OCI-LY7 (cell line): ENCODE data around the gene RFX5. TPM values are rescaled to one million over a fixed set of nuclear protein-coding genes. Genes with fewer than 3 reads are reported as not detected.

Experiments
- BruUV-seq: library from RNA; stranded (reverse); fragments of 400-500 nt; replicated peaks from 2 replicates; lab custom pipeline; 2021; lab: Mats Ljungman, UMichigan
- CTCF ChIA-PET: fragments of 300-600 bp; sonication (Branson Sonifier 250); formaldehyde crosslinking; loops from one replicate; lab custom pipeline; 2022; ENCODE audit warnings: antibody characterized with exemption; ENCODE audit not compliant: unreplicated experiment; lab: Charles Lee
- POLR2A ChIA-PET: fragments of 300-600 bp; sonication (Branson Sonifier 250); formaldehyde crosslinking; loops from one replicate; lab custom pipeline; 2022; ENCODE audit warnings: antibody characterized with exemption; lab: Charles Lee
- DNase-seq: peaks from one replicate; pipeline ENCODE4 v3.0.0-alpha.2; 2015; ENCODE audit warnings: low spot score
- H2AFZ ChIP-seq: fragments of 200-600 bp; sonication (generic), shearing (Covaris generic); 2 replicates; pipeline ENCODE4 v1.6.1; 2014; ENCODE audit warnings: mild to moderate bottlenecking, antibody characterized with exemption, low read length, moderate library complexity
- H3K27ac ChIP-seq: fragments of 200-600 bp; sonication (generic); 2 replicates; pipeline ENCODE4 v1.5.1; 2014; ENCODE audit warnings: mixed run types, low read depth, mild to moderate bottlenecking, moderate library complexity, low read length, inconsistent platforms; ENCODE audit not compliant: poor library complexity, severe bottlenecking
- H3K36me3 ChIP-seq: fragments of 200-600 bp; sonication (generic); 2 replicates; pipeline ENCODE4 v1.6.1; 2014; ENCODE audit warnings: mild to moderate bottlenecking, antibody characterized with exemption, low read length, moderate library complexity, mixed read lengths; ENCODE audit not compliant: insufficient read depth
- H3K4me1 ChIP-seq: fragments of 200-600 bp; sonication (generic); 2 replicates; pipeline ENCODE4 v1.5.1; 2014; ENCODE audit warnings: mild to moderate bottlenecking, low read length; ENCODE audit not compliant: insufficient read depth, poor library complexity, severe bottlenecking
- H3K4me2 ChIP-seq: fragments of 200-600 bp; sonication (generic); 2 replicates; pipeline ENCODE4 v1.6.1; 2014; ENCODE audit warnings: mild to moderate bottlenecking, low read length
- H3K4me3 ChIP-seq: fragments of 200-600 bp; sonication (generic); 2 replicates; pipeline ENCODE4 v1.5.1; 2014; ENCODE audit warnings: mild to moderate bottlenecking, low read depth, low read length; ENCODE audit not compliant: poor library complexity, severe bottlenecking
- H3K79me2 ChIP-seq: fragments of 200-600 bp; sonication (generic); 2 replicates; pipeline ENCODE4 v1.6.1; 2016; ENCODE audit warnings: low read depth, mild to moderate bottlenecking, low read length, moderate library complexity, mixed read lengths; ENCODE audit not compliant: insufficient read depth
- H3K9me2 ChIP-seq: fragments of 200-600 bp; sonication (generic); 2 replicates; pipeline ENCODE4 v1.6.1; 2016; ENCODE audit warnings: mild to moderate bottlenecking, low read length, mixed read lengths; ENCODE audit not compliant: insufficient read depth
- H3K9me3 ChIP-seq: fragments of 200-600 bp; sonication (generic); 2 replicates; pipeline ENCODE4 v1.6.1; 2014; ENCODE audit warnings: mild to moderate bottlenecking, mixed run types, low read length, mixed read lengths
- H4K20me1 ChIP-seq: fragments of 200-600 bp; sonication (generic); 2 replicates; pipeline ENCODE4 v1.6.1; 2014; ENCODE audit warnings: mild to moderate bottlenecking, antibody characterized with exemption, low read length, moderate library complexity, mixed read lengths; ENCODE audit not compliant: insufficient read depth
- EZH2phosphoT487 ChIP-seq: fragments of 200-600 bp; sonication (generic); IDR thresholded peaks from 2 replicates; pipeline ENCODE4 v1.6.1; 2018; ENCODE audit warnings: low read depth, borderline replicate concordance, mild to moderate bottlenecking, mixed run types, antibody characterized with exemption, low read length, moderate library complexity, mixed read lengths
- intact Hi-C: fragments of 100-400 bp; cut with micrococcal nuclease; formaldehyde crosslinking; loops from one replicate; pipeline ENCODE4 v1.10.0; 2022; ENCODE audit not compliant: unreplicated experiment
- total RNA-seq, 2 experiments: library from RNA; depleted of rRNA in 1 of 2; stranded (reverse); fragments of >200 nt in 1 of 2; shearing (Covaris generic) in 1 of 2; gene quantifications; 2 replicates each; pipeline ENCODE4 v1.2.3, GENCODE V29; 2014 to 2022
- TF ChIP-seq, protein P1 (sequence below): fragments of 200-600 bp; sonication (generic); conservative IDR thresholded peaks from 2 replicates; pipeline ENCODE4 v1.5.1; 2014; ENCODE audit warnings: mild to moderate bottlenecking, antibody characterized with exemption, low read length, moderate library complexity, mixed read lengths

The RFX5 gene
- total RNA-seq, 2 experiments from 2014 or later: 99.7 to 115 TPM

GRCh38 chr1:151370211-151370911, 23.3 kb upstream of the RFX5 start:
- Histone ChIP-seq H3K4me1 (peaks cover 6% of the 10 kb centered on the region), H3K9me2 (no peaks in the 10 kb centered on the region), H3K27ac (no peak overlapping the region), H3K4me3 (no peak overlapping the region), H3K79me2 (no peaks in the 10 kb centered on the region), H4K20me1 (no peaks in the 10 kb centered on the region), H2AFZ (peak overlapping the region; percentile 54; the same call in 1 of the 2 replicates), H3K36me3 (no peaks in the 10 kb centered on the region), H3K9me3 (no peaks in the 10 kb centered on the region), H3K4me2 (no peak overlapping the region)
- no TSS peak for BruUV-seq
- DNase-seq: no peak
- POLR2A ChIA-PET: no interaction called here
- no peak for TF ChIP-seq EZH2phosphoT487
- TF ChIP-seq, protein P1, sequence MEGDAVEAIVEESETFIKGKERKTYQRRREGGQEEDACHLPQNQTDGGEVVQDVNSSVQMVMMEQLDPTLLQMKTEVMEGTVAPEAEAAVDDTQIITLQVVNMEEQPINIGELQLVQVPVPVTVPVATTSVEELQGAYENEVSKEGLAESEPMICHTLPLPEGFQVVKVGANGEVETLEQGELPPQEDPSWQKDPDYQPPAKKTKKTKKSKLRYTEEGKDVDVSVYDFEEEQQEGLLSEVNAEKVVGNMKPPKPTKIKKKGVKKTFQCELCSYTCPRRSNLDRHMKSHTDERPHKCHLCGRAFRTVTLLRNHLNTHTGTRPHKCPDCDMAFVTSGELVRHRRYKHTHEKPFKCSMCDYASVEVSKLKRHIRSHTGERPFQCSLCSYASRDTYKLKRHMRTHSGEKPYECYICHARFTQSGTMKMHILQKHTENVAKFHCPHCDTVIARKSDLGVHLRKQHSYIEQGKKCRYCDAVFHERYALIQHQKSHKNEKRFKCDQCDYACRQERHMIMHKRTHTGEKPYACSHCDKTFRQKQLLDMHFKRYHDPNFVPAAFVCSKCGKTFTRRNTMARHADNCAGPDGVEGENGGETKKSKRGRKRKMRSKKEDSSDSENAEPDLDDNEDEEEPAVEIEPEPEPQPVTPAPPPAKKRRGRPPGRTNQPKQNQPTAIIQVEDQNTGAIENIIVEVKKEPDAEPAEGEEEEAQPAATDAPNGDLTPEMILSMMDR: no peak
- CTCF ChIA-PET: no interaction called here
- intact Hi-C loops: no loop called here

DNA sequence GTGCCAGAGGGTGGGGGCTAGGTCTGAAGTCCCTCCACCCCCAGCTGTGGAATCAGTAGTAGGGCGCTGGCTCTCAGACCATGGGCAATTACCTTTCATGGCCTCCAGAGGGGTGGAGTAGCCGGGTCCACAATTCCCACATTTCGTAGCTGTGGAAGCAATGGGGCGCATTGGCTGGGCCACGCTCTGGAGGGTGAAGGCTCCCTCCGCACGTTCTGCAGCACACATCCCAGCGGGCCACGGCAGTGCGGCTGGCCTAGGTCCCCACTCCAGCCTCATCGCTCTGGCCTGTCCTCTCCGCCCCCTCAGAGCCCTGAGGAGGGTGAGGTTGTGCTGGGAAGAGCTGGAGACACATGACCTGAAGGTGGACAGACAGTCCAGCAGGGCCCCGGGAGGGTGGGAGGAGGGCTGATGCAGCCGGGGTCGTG, 22.6 kb upstream of the RFX5 start:
- Histone ChIP-seq H3K9me3 (no peaks in the 10 kb centered on the region), H2AFZ (no peak overlapping the region), H4K20me1 (no peaks in the 10 kb centered on the region), H3K9me2 (no peaks in the 10 kb centered on the region), H3K4me2 (no peak overlapping the region), H3K27ac (no peak overlapping the region), H3K4me3 (no peak overlapping the region), H3K4me1 (peaks cover 6% of the 10 kb centered on the region), H3K79me2 (no peaks in the 10 kb centered on the region), H3K36me3 (no peaks in the 10 kb centered on the region)
- DNase-seq: no peak
- no peak for TF ChIP-seq EZH2phosphoT487
- TF ChIP-seq, protein P1: no peak
- POLR2A ChIA-PET: interaction anchor here (0.7 kb wide), 1 partner anchor 206 kb away, joined by 3 read pairs; no protein-coding TSS in a partner anchor
- CTCF ChIA-PET: no interaction called here
- no TSS peak for BruUV-seq
- intact Hi-C loops: no loop called here

DNA sequence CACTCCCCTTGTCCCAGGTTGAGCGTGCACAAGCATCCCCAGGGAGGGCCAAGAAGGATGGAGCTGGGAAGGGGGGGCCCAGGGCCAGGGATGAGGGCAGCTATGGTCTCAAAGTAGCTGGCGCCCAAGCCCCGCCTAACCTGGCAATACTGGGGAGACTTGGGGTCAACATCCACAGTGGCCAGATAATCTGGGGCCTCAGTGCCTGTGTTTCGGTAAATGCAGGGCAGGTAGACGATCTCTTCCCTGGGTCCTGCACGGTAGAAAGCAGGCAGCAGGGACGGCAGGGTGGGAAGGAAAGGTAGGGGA, 22.2 kb upstream of the RFX5 start:
- Histone ChIP-seq H3K27ac (no peak overlapping the region), H3K9me2 (no peaks in the 10 kb centered on the region), H3K36me3 (no peaks in the 10 kb centered on the region), H4K20me1 (no peaks in the 10 kb centered on the region), H3K9me3 (no peaks in the 10 kb centered on the region), H3K4me2 (no peak overlapping the region), H3K4me1 (peaks cover 6% of the 10 kb centered on the region), H3K4me3 (no peak overlapping the region), H2AFZ (no peak overlapping the region), H3K79me2 (no peaks in the 10 kb centered on the region)
- intact Hi-C loops: no loop called here
- TF ChIP-seq, protein P1: no peak
- TF ChIP-seq EZH2phosphoT487: no peak
- BruUV-seq: no TSS peak
- ChIA-PET CTCF (no interaction called here), POLR2A (interaction anchor here (0.7 kb wide), 1 partner anchor 206 kb away, joined by 3 read pairs; no protein-coding TSS in a partner anchor)
- DNase-seq: no peak
